GM18508 (cell line): ENCODE results near the gene TNIK.
A peak's percentile ranks its signal among the peaks of the same experiment; 100 is the strongest.
"Not testable (repeated sequence)": the region's sequence is repeated elsewhere in the genome, so short reads cannot be mapped to it uniquely, and the experiment has no call there.

Experiments
- ATAC-seq: cut with Tn5 transposase; IDR thresholded peaks from one replicate; pipeline ENCODE4 v1.9.1; 2021; ENCODE audit warnings: moderate number of reproducible peaks; ENCODE audit not compliant: insufficient read depth, unreplicated experiment

Gene TNIK

GRCh38 chr3:171122861-171123260 lies 337.3 kb downstream of the TNIK start:
- ATAC-seq: no peak

- no peak for ATAC-seq
Measured at GRCh38 chr3:171122240-171122639, 338.0 kb downstream of the TNIK start.

- ATAC-seq: no peak
Measured at GRCh38 chr3:171121801-171122200, 338.4 kb downstream of the TNIK start.

GRCh38 chr3:171119402-171119801 lies 340.8 kb downstream of the TNIK start:
- not testable (repeated sequence) for ATAC-seq

GRCh38 chr3:171118993-171119392 lies 341.2 kb downstream of the TNIK start:
- ATAC-seq: not testable (repeated sequence)

- no peak for ATAC-seq
Measured at GRCh38 chr3:171116824-171117395, 343.3 kb downstream of the TNIK start.

- no peak for ATAC-seq
Measured at GRCh38 chr3:171116365-171116764, 343.8 kb downstream of the TNIK start.

- ATAC-seq: no peak
Measured at GRCh38 chr3:171115667-171116066, 344.5 kb downstream of the TNIK start.

- ATAC-seq: no peak
Measured at GRCh38 chr3:171113716-171114115, 346.5 kb downstream of the TNIK start.

- ATAC-seq: no peak
Measured at GRCh38 chr3:171110715-171111114, 349.5 kb downstream of the TNIK start.

GRCh38 chr3:171108066-171108465 lies 352.1 kb downstream of the TNIK start:
- no peak for ATAC-seq

- ATAC-seq: no peak
Measured at GRCh38 chr3:171103185-171103584, 357.0 kb downstream of the TNIK start.

- no peak for ATAC-seq
Measured at GRCh38 chr3:171101982-171102641, 358.1 kb downstream of the TNIK start.

GRCh38 chr3:171099911-171100310 lies 360.3 kb downstream of the TNIK start:
- ATAC-seq: no peak

- ATAC-seq: peak; percentile 88
Measured at GRCh38 chr3:171095063-171095462, 365.1 kb downstream of the TNIK start.

- ATAC-seq: no peak
Measured at GRCh38 chr3:171094411-171094810, 365.8 kb downstream of the TNIK start.

- ATAC-seq: no peak
Measured at GRCh38 chr3:171093462-171093861, 366.7 kb downstream of the TNIK start.

- no peak for ATAC-seq
Measured at GRCh38 chr3:171092467-171092911, 367.7 kb downstream of the TNIK start.

GRCh38 chr3:171090321-171090720 lies 369.9 kb downstream of the TNIK start:
- no peak for ATAC-seq

- ATAC-seq: no peak
Measured at GRCh38 chr3:171088964-171089754, 371.0 kb downstream of the TNIK start.

- ATAC-seq: no peak
Measured at GRCh38 chr3:171088496-171088895, 371.7 kb downstream of the TNIK start.
